H9 (cell line): ENCODE data around the gene SNTG2. TPM values are rescaled to one million over a fixed set of nuclear protein-coding genes. Genes with fewer than 3 reads are reported as not detected.

Experiments
- DNase-seq: peaks from one replicate; pipeline ENCODE4 v3.0.0-alpha.2; 2017
- H2AFZ ChIP-seq: one replicate; pipeline ENCODE4 v1.6.1; 2013; ENCODE audit warnings: mild to moderate bottlenecking, low read length, control low read depth, moderate library complexity
- H2AK5ac ChIP-seq: 2 replicates; pipeline ENCODE4 v1.6.1; 2013; ENCODE audit warnings: low read length, control low read depth, mixed read lengths; ENCODE audit not compliant: insufficient read length
- H2BK120ac ChIP-seq: one replicate; pipeline ENCODE4 v1.6.1; 2013; ENCODE audit warnings: low read depth, mild to moderate bottlenecking, low read length, control low read depth, inconsistent platforms; ENCODE audit not compliant: poor library complexity, severe bottlenecking
- H2BK12ac ChIP-seq: 2 replicates; pipeline ENCODE4 v1.6.1; 2013; ENCODE audit warnings: low read length, control low read depth, mixed read lengths, low read depth; ENCODE audit not compliant: insufficient read length
- H2BK15ac ChIP-seq: 2 replicates; pipeline ENCODE4 v1.6.1; 2013; ENCODE audit warnings: low read depth, low read length, control low read depth
- H2BK20ac ChIP-seq: one replicate; pipeline ENCODE4 v1.6.1; 2013; ENCODE audit warnings: low read depth, mild to moderate bottlenecking, low read length, control low read depth, inconsistent platforms; ENCODE audit not compliant: poor library complexity, severe bottlenecking
- H2BK5ac ChIP-seq: 2 replicates; pipeline ENCODE4 v1.6.1; 2013; ENCODE audit warnings: low read length, control low read depth, mixed read lengths; ENCODE audit not compliant: insufficient read length
- H3K14ac ChIP-seq: 2 replicates; pipeline ENCODE4 v1.6.1; 2013; ENCODE audit warnings: low read length, control low read depth; ENCODE audit not compliant: insufficient read depth
- H3K18ac ChIP-seq: 2 replicates; pipeline ENCODE4 v1.6.1; 2013; ENCODE audit warnings: low read depth, mild to moderate bottlenecking, mixed read lengths, low read length, control low read depth; ENCODE audit not compliant: insufficient read length
- H3K23ac ChIP-seq: 2 replicates; pipeline ENCODE4 v1.6.1; 2013; ENCODE audit warnings: low read length, control low read depth, mixed read lengths, low read depth; ENCODE audit not compliant: insufficient read length
- H3K23me2 ChIP-seq: 2 replicates; pipeline ENCODE4 v1.6.1; 2013; ENCODE audit warnings: low read depth, mild to moderate bottlenecking, mixed read lengths, low read length, control low read depth; ENCODE audit not compliant: insufficient read length, poor library complexity, severe bottlenecking
- H3K27ac ChIP-seq: 2 replicates; pipeline ENCODE4 v1.5.1; 2013; ENCODE audit warnings: low read length, control low read depth, mixed read lengths, low read depth; ENCODE audit not compliant: insufficient read length
- H3K27me3 ChIP-seq: 2 replicates; pipeline ENCODE4 v1.6.1; 2013; ENCODE audit warnings: low read length, control low read depth, inconsistent platforms; ENCODE audit not compliant: insufficient read depth
- H3K4ac ChIP-seq: 2 replicates; pipeline ENCODE4 v1.6.1; 2013; ENCODE audit warnings: low read depth, mild to moderate bottlenecking, control low read depth, inconsistent platforms, low read length, moderate library complexity
- H3K4me1 ChIP-seq: 2 replicates; pipeline ENCODE4 v1.6.1; 2013; ENCODE audit warnings: low read length, control low read depth, inconsistent platforms; ENCODE audit not compliant: insufficient read depth
- H3K4me2 ChIP-seq: 2 replicates; pipeline ENCODE4 v1.6.1; 2013; ENCODE audit warnings: low read length, control low read depth, mixed read lengths; ENCODE audit not compliant: insufficient read length, insufficient read depth
- H3K56ac ChIP-seq: 2 replicates; pipeline ENCODE4 v1.6.1; 2013; ENCODE audit warnings: low read depth, mild to moderate bottlenecking, mixed read lengths, low read length, control low read depth; ENCODE audit not compliant: insufficient read length
- H3K79me1 ChIP-seq: 2 replicates; pipeline ENCODE4 v1.6.1; 2013; ENCODE audit warnings: low read depth, mild to moderate bottlenecking, moderate library complexity, low read length, control low read depth, inconsistent platforms; ENCODE audit not compliant: insufficient read depth, poor library complexity, severe bottlenecking
- H3K79me2 ChIP-seq: 2 replicates; pipeline ENCODE4 v1.6.1; 2013; ENCODE audit warnings: low read length, control low read depth, inconsistent platforms; ENCODE audit not compliant: insufficient read depth
- H3K9ac ChIP-seq: 2 replicates; pipeline ENCODE4 v1.6.1; 2013; ENCODE audit warnings: low read length, control low read depth, mixed read lengths; ENCODE audit not compliant: insufficient read length; ENCODE audit errors: extremely low read depth
- H3K9me3 ChIP-seq: one replicate; pipeline ENCODE4 v1.6.1; 2013; ENCODE audit warnings: low read depth, low read length, inconsistent platforms; ENCODE audit not compliant: control insufficient read depth
- H3T11ph ChIP-seq: one replicate; pipeline ENCODE4 v1.6.1; 2013; ENCODE audit warnings: mild to moderate bottlenecking, low read length, control low read depth, inconsistent platforms
- H4K20me1 ChIP-seq: one replicate; pipeline ENCODE4 v1.6.1; 2013; ENCODE audit not compliant: control insufficient read depth, insufficient read length, insufficient read depth
- H4K5ac ChIP-seq: 2 replicates; pipeline ENCODE4 v1.6.1; 2013; ENCODE audit warnings: low read depth, mild to moderate bottlenecking, mixed read lengths, low read length, control low read depth; ENCODE audit not compliant: insufficient read length
- H4K8ac ChIP-seq: replicated peaks from 2 replicates; pipeline ENCODE4 v1.6.1; 2013; ENCODE audit warnings: low read length, control low read depth, mixed read lengths, low read depth; ENCODE audit not compliant: insufficient read length
- H4K91ac ChIP-seq: 2 replicates; pipeline ENCODE4 v1.6.1; 2013; ENCODE audit warnings: low read depth, mild to moderate bottlenecking, moderate library complexity, mixed read lengths, low read length, control low read depth; ENCODE audit not compliant: insufficient read length
- H3K27ac Mint-ChIP-seq, 3 experiments: 2 replicates in 2 of 3; 3 replicates in 1 of 3; pipeline ENCODE4 v1.8.0; 2020 to 2021; ENCODE audit warnings: mixed read lengths in 3 of 3, mild to moderate bottlenecking in 1 of 3, moderate library complexity in 1 of 3
- H3K27me3 Mint-ChIP-seq: 2 replicates; pipeline ENCODE4 v1.8.0; 2021; ENCODE audit warnings: low read depth, mild to moderate bottlenecking, moderate library complexity, mixed read lengths
- H3K36me3 Mint-ChIP-seq, 3 experiments: 2 replicates in 2 of 3; 3 replicates in 1 of 3; pipeline ENCODE4 v1.8.0; 2020 to 2021; ENCODE audit warnings: low read depth in 3 of 3, mixed read lengths in 3 of 3; ENCODE audit not compliant: insufficient read depth in 1 of 3
- H3K4me1 Mint-ChIP-seq, 2 experiments: 2 replicates each; pipeline ENCODE4 v1.8.0; 2020; ENCODE audit warnings: mixed read lengths in 2 of 2
- H3K4me3 Mint-ChIP-seq, 2 experiments: 2 replicates in 1 of 2; 3 replicates in 1 of 2; pipeline ENCODE4 v1.8.0; 2020 to 2021; ENCODE audit warnings: mild to moderate bottlenecking in 2 of 2, mixed read lengths in 2 of 2, moderate library complexity in 1 of 2
- H3K9me3 Mint-ChIP-seq, 2 experiments: 2 replicates in 1 of 2; 3 replicates in 1 of 2; pipeline ENCODE4 v1.8.0; 2020; ENCODE audit warnings: mild to moderate bottlenecking in 2 of 2, mixed read lengths in 2 of 2, moderate library complexity in 1 of 2
- WGBS: extraction: QIAGEN DNeasy Blood & Tissue Kit; methylation state at CpG from one replicate; pipeline ENCODE4 v1.1.7; 2013; ENCODE audit warnings: missing lambda C conversion rate, low lambda C conversion rate, mixed read lengths; ENCODE audit not compliant: insufficient read length; ENCODE audit errors: extremely low coverage; 5-methylcytosine and 5-hydroxymethylcytosine counted together
- total RNA-seq: library from RNA; stranded (reverse); gene quantifications from 2 replicates; pipeline ENCODE4 v1.2.1, GENCODE V29; 2021
- TF ChIP-seq, protein P1 (sequence below): fragments of 200-600 bp; sonication (generic); conservative IDR thresholded peaks from 3 replicates; pipeline ENCODE4 v1.8.0; 2021; ENCODE audit warnings: antibody characterized with exemption, mild to moderate bottlenecking

Gene SNTG2
- total RNA-seq, 1 experiment from 2014 or later = 13.2 TPM

GRCh38 chr2:1230155-1230893 is 279.7 kb downstream of the SNTG2 start:
- no peak overlapping the region for H3K9ac ChIP-seq
- Mint-ChIP-seq H3K27ac (no peak overlapping the region), H3K27me3 (no peaks in the 10 kb centered on the region; the same call in 1 of the 2 replicates), H3K4me3 (no peak overlapping the region), H3K36me3 (peaks cover 21 to 35% (median 23%) of the 10 kb centered on the region in 3 experiments; a peak in 6 of 7 replicates), H3K4me1 (peaks cover 0 to 2% of the 10 kb centered on the region in 2 experiments; a peak in 1 of 4 replicates), H3K9me3 (peaks cover 23 to 24% of the 10 kb centered on the region in 2 experiments)
- no peak for DNase-seq
- no peak overlapping the region for H4K91ac ChIP-seq
- no peaks in the 10 kb centered on the region for H3K79me2 ChIP-seq
- no peaks in the 10 kb centered on the region for H3K23me2 ChIP-seq
- H3K9me3 ChIP-seq = peaks cover 9% of the 10 kb centered on the region
- H3K4ac ChIP-seq = no peak overlapping the region
- no peaks in the 10 kb centered on the region for H3K79me1 ChIP-seq
- no peaks in the 10 kb centered on the region for H3K4me1 ChIP-seq
- H3K18ac ChIP-seq = no peak overlapping the region
- H4K20me1 ChIP-seq = no peaks in the 10 kb centered on the region
- no peak overlapping the region for H2BK15ac ChIP-seq
- no peak overlapping the region for H3K14ac ChIP-seq
- WGBS = no CpG with 5 or more reads among the region's 19 CpGs
- no peak overlapping the region for H3K27ac ChIP-seq
- no peak overlapping the region for H2AK5ac ChIP-seq
- no peak overlapping the region for H3K4me2 ChIP-seq
- H4K8ac ChIP-seq = no peak overlapping the region
- no peak overlapping the region for H4K5ac ChIP-seq
- H3K56ac ChIP-seq = no peak overlapping the region
- H2BK5ac ChIP-seq = no peak overlapping the region
- no peak overlapping the region for H2BK120ac ChIP-seq
- H2BK20ac ChIP-seq = no peak overlapping the region
- H2BK12ac ChIP-seq = no peak overlapping the region
- no peak overlapping the region for H3T11ph ChIP-seq
- H3K27me3 ChIP-seq = no peaks in the 10 kb centered on the region
- no peak overlapping the region for H3K23ac ChIP-seq
- TF ChIP-seq, protein P1, sequence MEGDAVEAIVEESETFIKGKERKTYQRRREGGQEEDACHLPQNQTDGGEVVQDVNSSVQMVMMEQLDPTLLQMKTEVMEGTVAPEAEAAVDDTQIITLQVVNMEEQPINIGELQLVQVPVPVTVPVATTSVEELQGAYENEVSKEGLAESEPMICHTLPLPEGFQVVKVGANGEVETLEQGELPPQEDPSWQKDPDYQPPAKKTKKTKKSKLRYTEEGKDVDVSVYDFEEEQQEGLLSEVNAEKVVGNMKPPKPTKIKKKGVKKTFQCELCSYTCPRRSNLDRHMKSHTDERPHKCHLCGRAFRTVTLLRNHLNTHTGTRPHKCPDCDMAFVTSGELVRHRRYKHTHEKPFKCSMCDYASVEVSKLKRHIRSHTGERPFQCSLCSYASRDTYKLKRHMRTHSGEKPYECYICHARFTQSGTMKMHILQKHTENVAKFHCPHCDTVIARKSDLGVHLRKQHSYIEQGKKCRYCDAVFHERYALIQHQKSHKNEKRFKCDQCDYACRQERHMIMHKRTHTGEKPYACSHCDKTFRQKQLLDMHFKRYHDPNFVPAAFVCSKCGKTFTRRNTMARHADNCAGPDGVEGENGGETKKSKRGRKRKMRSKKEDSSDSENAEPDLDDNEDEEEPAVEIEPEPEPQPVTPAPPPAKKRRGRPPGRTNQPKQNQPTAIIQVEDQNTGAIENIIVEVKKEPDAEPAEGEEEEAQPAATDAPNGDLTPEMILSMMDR = no peak
- no peak overlapping the region for H2AFZ ChIP-seq
